Activated CD4-positive, alpha-beta T cell treated with anti-CD3 and anti-CD28 coated beads, Interleukin-2, amount 50 U/mL, for 24 hours (primary cell): ENCODE results near the gene AJAP1.

ENCODE experiments used
- DNase-seq, 2 donors: peaks; one replicate each; pipeline ENCODE4 v3.0.0-alpha.2; 2020; ENCODE audit warnings: low read depth in 1 of 2, low spot score in 1 of 2

AJAP1 gene

DNA sequence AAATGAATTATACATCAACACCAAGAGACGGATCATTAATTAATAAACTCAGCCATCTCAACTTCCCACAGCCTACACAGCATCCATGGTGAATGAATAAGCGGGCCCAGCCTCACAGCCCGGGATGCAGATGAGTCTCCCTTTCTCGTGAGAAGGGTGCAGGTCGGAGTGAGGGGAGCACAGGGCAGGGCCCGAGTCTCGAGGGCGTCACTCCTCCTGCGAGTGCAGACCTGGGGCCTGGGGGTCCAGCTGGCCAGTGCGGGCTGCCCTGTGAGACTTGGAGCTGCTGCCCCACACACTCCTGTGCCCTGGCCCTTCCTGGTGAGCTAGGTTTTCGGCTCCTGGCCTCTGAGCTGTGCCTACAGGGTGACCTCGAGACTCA lies 74.7 kb downstream of the AJAP1 start:
- no peak for DNase-seq

- no peak for DNase-seq
Observed at GRCh38 chr1:4730078-4730477, 75.7 kb downstream of the AJAP1 start.

- DNase-seq: no peak
Observed at GRCh38 chr1:4733446-4734177, 79.2 kb downstream of the AJAP1 start.

GRCh38 chr1:4734219-4734618 lies 79.8 kb downstream of the AJAP1 start:
- no peak for DNase-seq

- DNase-seq: no peak
Observed at GRCh38 chr1:4734791-4735190, 80.4 kb downstream of the AJAP1 start.

DNA sequence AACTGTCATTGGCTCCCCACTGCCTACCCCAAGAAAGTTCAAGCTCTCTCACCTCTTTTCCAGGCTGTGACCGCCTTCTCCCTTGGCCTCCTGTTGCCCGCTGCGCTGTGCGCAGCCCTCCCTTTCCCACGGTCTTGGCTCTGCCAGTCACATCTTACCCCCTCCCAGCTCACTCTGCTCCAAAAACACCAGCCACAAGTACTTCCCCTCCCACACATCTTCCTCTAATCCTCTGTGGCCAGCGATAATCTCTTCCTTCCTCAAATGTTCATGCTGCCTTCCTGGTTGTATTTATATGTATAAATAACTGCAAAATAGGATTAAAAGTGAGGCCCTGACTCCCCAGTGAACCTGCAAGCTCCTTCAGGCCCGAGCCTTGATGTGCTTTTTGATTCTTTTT lies 81.8 kb downstream of the AJAP1 start:
- DNase-seq: no peak

DNA sequence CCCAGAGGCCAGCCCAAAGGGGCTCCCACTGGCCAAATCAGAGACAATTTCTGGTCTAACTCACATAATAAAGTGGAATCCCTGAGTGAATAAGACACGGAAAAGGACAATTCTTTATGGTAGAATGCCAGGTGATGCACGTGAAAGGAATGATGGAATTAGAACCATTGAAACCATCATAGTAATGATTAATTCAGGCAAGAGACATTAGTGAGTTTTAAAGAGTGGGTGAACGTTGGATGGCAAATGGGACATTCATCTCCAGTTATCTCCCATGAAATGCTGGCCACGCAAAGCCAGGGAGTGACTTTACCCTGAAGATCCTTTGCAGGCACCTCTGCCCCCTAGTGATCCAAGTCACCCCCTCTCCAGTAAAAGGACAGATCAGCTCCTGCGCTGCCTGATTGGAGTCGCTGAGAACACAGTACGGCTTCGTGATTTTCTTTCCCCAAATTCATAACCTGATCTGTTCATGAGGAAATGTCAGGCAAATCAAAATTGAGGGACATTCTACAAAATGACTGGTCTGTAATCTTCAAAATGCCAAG lies 87.5 kb downstream of the AJAP1 start:
- DNase-seq: no peak

- no peak for DNase-seq
Observed at GRCh38 chr1:4743978-4744750, 89.8 kb downstream of the AJAP1 start.

GRCh38 chr1:4745560-4745959 lies 91.2 kb downstream of the AJAP1 start:
- DNase-seq: no peak

DNA sequence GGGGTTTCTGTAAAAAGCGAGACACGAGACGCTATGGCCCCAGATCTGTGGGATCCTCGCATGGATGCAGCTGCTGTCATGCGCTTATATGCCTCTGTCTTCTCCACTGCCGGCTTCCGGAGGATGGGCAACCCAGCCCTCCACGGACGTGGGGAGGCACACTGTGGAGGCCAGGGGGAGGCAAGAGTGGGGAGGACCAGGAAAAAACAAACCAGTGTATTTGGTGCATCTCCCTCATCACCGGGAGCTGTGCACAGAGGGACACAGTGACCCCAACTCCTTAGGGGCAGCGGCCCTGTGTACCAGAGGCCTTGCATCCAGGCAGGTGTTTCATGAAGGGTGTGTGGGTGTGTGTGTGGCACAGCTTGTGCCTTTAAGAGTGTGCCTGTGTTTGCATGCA lies 95.0 kb downstream of the AJAP1 start:
- DNase-seq: no peak

DNA sequence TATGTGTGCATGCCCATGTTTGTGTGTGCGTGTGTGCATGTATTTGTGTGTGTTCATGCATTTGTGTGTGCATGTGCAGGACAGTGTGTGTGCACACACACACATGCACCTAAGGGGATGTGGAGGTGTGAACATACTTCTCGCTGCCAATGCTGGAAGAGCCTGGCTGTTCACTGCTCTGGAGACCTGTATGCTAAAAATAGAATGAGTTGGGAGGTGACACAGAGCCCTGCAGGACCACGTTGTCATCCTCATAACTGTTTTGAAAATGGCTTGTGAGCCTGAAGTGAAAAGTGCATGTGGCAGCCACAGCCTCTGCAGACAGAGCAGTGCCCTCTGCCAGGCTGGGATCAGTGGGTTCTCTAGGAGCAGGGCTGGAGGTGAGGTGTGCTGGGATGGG lies 95.8 kb downstream of the AJAP1 start:
- DNase-seq: no peak

- no peak for DNase-seq
Observed at GRCh38 chr1:4752059-4752458, 97.7 kb downstream of the AJAP1 start.

DNA sequence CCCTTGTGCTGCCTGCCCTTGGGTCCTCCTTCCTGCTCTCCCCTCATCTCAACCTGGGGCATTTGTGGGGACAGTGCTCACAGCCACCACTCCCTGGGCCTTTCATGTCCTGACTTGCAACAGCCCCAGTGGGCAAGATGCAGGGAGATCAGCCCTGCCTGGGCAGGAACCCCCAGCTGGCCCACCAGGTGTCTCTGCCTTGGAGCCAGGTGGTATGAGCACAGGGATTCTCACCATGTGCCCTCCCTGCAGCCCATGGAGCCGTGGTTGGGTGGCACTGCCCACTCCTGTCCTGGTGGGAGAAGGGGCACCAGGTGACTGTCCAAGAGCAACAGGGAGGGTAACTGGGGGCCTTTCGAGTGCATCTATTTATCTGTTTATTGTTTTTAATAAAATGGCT lies 100.4 kb downstream of the AJAP1 start:
- DNase-seq: no peak

DNA sequence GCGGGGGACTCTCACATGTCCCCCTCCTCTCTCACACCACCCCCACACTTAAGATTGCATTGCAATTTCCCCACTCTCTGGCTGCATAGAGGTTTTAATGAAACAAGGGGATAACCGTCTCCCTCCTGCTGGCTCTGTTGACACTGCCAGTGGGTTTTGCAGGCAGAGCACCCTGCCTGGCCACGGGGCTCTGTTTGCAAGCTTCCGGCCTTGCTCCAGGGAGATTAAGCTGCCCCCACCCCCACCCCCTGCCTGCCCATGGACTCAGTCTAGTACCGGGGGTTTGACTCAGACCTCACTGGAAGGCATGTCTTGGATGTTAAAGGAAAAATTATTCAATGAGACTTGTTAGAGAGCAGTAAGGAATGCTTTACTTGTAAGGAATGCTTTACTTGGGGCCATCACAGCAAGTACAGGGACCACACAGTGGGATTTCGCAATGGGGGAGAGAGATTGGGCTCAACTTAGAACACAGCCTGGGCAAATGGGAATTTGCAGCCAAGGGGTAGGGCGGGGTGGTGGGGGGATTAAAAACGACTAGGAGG lies 101.0 kb downstream of the AJAP1 start:
- no peak for DNase-seq

- no peak for DNase-seq
Observed at GRCh38 chr1:4755864-4756504, 101.6 kb downstream of the AJAP1 start.

DNA sequence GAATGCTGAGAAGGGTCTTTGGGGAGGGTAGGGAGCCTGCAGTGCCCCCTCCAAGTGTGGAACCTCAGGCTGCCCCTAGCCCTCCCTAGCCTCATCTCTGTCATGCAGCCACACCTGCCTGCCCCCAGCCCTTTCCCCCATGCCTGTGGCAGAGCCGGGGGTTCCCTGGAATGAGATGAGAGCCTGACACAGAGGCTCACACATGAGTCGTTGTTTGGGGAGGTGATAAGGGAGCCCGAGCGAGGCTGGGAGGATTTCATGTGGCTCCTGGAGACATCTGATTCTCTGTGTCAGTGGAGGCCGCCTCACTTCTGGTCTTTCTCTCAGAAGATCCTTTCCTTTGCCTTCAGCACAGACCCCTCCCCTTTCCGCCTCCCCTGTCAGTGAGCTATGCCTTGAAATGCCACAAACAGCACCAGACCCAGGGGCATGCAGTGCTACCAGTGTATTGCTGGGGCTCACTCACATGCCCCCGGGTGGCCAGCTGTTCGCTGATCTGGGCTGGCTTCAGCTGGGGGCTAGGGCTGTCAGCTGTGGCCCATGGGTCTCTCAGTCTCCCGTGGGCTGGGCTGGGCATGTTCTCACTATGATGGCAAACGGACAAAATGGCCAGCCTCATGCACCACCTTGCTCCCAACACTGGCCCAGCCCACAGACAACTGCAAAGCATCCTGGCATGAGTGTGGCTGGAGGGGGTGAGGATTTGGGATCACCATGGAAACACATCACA lies 102.6 kb downstream of the AJAP1 start:
- no peak for DNase-seq

DNA sequence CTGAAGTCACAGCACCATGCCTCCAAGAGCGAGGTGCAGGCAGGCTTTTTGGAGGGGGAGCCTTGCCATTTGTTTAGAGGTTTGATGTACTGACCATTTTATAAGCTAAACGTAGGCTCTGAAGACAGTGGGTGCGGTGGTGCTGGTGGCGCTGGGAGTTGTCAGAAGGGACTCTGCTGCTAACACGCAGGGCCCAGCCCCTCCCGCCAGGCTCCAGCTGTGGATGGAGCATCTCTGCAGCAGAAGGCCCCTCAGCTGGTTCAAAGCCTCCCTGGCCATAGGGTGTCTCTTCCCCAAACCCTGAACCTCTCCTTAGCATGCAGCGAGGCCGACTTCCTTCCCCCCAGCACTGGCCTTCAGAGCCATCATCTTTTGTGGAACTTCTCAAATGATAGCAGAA lies 105.3 kb downstream of the AJAP1 start:
- no peak for DNase-seq

DNA sequence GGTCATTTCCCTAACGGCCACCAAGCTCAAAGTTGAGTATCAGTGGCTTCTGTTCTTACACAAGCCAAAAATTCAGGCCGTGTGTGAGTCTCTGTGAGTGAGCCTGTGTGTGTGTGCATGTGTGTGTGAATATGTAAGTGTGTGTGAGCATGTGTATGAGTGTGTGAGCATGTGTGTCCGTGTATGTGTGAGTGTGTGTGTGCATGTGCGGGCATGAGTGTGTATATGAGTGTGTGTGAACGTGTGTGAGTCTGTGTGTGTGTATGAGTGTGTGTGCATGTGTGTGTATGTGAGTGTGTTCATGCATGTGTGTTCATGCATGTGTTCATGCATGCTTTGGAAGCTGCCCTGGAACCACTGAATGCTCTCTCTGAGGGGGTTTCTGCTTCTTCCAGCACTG lies 105.7 kb downstream of the AJAP1 start:
- DNase-seq: no peak

DNA sequence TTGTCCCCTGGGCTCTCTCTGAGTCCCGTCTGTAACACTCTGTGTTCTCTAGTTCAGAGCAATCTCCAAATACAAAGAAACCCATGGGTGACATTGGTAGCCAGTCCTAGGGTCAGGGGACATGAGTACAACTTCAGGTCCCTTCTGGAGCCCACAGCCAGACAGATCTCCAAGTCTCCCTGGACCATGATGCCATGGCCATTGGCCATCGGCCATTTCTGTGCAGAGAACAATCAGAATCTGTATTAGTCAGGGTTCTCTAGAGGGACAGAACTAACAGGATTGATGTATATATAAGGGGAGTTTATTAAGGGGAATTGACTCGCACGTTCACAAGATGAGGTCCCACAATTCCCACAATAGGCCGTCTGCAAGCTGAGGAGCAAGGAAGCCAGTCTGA lies 106.9 kb downstream of the AJAP1 start:
- no peak for DNase-seq

DNA sequence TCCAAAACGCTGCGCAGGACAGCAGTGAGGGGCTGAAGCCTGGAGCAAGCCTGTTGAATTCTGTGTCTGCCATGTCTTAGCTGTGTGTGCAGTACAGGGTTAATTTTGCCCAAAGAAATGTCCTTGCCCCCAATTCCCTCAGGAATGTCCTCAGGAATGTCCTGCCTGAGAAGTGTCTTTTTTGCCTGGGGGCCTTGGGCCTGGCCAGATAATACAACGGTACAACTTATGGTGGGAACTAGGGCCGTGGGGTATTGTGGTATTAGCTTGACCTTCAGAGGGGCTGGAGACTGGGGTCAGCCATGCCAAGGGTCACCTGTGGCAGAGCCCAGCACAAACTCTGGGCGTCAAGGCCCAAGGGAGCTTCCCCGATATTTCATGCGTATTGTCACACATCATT lies 107.7 kb downstream of the AJAP1 start:
- DNase-seq: no peak

DNA sequence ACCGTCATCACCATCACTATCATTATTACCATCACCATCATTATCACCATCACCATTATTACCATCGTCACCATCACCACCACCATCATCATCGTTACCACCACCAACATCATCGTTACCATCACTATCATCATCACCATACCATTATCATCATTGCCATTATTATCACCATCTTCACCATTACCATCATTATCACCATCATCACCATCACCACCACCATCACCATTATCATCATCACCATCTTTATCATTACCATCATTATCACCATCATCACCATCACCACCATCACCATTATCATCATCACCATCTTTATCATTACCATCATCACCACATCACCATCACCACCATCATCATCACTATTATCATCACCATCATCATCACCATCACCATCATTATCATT lies 112.9 kb downstream of the AJAP1 start:
- DNase-seq: no peak
